ENCODE data around the gene RBPJ.
"Not testable (repeated sequence)": the region's sequence is repeated elsewhere in the genome, so short reads cannot be mapped to it uniquely, and the experiment has no call there.

RBPJ gene

DNA sequence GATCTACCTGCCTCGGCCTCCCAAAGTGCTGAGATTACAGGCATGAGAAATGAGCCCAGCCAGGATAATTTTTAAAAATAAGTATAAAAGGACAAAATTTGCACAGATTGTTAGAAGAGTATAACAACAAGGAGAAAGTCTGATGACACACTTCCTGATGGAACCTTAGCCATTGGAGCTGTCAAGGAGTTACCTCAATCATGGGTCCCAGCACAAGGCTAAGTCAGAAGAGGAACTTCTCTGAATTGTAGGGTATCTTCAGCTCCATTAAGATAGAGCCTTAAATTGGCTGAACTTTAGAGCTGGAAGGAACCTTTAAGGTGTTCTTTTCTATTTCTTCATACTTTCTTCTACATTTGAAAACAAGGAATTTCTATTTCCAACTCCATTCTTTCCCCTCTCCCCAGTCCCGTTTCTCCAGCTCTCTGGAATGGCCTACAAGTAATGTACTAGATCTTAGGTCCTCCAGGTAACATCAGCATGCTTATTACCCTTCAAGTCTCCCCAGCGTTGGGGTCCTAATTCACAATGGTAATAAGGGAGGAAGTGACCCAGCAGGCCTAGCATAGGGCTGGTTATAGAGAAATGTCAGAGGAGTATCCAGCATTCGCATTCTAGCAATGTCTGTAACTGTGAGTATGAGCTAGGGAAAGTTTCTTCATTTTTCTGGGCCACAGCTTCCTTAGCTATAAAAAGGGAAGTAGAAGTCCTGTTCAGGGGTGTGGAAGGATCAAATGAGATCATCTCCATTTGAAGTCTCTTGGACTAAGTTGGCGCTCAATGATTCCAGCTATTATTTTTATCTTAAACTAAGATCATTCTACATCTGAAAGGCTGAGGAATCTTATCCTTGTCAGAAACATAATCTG lies 18.5 kb upstream of the RBPJ start:
- FAIRE-seq (no peak), DNase-seq (ENCODE audit: low spot score) (no peak)

DNA sequence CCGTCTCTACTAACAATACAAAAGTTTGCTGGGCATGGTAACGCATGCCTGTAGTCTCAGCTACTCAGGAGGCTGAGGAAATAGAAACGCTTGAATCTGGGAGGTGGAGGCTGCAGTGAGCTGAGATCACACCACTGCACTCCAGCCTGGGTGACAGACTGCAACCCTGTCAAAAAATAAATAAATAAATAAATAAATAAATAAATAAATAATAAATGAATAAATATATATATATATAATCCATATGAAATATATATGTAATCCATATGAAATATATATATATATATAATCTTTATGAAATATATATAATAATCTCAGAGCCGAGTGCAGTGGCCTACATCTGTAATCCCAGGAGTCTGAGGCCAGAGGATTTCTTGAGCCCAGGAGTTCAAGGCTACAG lies 17.8 kb upstream of the RBPJ start:
- no peak for DNase-seq (ENCODE audit: low spot score)

DNA sequence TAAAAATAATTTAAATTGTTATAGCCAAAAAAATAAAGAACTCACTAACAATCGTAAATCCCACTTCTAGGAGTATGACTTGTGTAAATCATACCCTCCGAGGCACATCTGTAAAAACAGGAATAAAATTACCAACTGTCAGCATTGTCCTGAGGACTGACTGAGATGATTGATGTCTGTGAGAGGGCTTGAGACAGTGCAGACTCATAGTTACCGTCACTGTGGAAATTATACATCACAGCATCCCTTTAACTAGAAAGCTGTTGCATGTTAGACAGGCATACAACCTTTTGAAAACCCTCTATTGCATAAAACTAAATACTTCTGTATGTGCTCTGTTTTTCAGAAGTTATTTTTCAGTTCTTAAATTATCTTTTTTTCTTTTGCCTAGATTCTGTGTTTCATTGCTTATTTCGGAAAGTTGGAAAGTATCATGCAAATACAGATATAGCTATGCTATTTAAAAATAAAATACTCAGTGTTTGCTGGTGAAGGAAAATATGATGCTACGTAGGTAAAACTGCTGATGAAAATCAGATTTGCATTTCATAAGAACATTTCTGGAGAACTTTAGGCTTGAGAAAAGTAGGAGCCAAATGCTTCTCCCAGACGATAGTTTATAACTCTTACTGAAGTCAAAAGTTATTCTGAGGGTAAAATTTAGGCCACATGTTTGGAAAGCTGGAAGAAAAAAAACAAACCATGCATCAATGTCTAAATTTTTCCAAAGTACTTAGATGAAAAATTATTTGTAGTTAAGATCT lies 13.6 kb upstream of the RBPJ start:
- DNase-seq (ENCODE audit: low spot score) (no peak), FAIRE-seq (no peak)

More for the DNA sequence above, 17.8 kb upstream of the RBPJ start:
- no peak for FAIRE-seq

DNA sequence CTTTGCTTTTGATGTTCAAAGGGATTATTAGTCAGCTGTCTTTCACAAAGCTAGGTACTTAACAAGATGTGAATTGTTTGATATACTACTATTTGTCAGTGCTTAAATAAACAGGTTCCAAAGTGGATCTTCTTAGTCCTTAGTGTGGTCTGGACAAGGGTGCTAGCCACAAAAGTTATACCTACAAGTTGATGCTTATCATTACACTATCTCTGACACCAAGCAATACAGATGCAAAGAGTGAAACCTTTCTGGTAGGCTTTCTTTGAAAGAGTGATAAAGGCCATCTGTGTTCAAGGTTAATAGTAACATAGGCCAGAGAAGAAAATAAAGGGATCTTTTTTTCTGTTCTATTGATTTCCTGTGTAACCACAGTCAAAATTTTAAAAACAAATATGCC lies 12.2 kb upstream of the RBPJ start:
- FAIRE-seq (no peak), DNase-seq (ENCODE audit: low spot score) (no peak)

DNA sequence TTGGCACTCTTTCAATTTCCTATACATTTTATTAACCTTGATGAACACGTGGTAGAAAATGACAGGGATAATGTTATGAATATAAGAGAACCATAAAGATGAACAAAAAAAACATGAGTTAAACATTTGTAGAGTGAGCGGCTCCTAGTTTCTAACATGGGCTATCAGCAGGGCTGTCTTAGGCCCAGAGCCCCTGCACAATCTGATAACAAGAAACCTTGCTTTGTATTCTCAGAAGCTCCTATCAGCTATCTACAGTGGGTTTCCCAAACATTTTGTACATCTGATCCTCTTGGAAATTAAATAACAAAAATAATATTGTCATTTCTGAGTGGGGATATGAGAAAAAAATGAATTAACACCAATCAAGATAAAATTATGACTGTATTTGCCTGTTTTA lies 10.6 kb upstream of the RBPJ start:
- DNase-seq (ENCODE audit: low spot score) (no peak), FAIRE-seq (no peak)

DNA sequence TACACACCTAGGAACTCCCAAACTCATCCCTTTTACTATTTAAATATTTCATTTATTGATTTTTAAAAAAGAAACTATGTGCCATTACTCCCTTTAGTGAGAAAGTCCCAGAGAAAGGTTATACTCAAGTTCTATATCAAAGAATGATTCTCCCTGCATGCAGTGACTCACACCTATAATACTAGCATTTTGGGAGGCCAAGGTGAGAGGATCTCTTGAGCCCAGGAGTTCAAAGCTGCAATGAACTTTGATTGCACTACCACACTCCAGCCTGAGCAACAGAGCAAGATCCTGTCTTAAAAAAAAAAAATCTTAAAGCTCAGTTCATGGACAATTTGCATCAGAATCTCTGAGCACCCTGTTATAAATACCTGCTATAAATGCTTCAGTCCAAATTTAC lies 9.2 kb upstream of the RBPJ start:
- no peak for FAIRE-seq

DNA sequence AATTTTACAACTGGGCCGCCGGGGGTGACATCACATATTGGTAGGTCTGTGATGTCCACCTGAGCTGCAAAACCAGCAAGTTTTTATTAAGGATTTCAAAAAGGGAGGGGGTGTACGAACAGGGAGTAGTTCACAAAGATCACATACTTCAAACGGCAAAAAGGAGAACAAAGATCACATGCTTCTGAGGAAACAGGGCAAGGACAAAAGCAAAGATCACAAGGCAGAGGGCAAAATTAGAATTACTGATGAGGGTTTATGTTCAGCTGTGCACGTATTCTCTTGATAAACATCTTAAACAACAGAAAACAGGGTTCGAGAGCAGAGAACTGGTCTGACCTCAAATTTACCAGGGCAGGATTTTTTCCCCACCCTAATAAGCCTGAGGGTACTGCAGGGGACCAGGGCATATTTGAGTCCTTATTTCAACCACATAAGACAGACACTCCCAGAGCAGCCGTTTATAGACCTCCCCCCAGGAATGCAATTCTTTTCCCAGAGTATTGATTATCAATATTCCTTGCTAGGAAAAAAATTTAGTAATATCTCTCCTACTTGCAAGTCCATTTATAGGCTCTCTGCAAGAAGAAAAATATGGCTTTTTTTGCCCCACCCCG lies 5.4 kb upstream of the RBPJ start:
- DNase-seq (ENCODE audit: low spot score); FAIRE-seq: not testable (repeated sequence)

More for the DNA sequence above, 9.2 kb upstream of the RBPJ start:
- DNase-seq (ENCODE audit: low spot score), result no peak

DNA sequence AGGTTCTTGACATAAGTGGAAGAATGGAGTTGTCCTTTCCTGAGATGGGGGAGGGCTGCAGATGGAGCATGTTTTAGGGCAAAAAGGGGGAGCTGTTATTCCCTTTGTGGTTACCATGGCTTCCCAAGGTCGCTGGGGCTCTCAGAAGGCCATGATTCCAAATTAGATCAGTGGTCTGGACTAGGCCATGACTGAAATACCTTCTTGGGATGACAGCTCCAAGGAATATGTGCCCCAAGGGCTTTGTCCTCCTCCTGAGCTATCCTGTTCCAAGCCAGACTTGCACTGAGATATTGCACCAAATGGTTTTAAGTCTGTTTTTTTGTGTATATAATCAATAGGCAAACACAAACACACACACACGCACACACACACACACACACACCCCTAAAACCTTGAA lies 3.0 kb upstream of the RBPJ start:
- DNase-seq (ENCODE audit: low spot score) (no peak), FAIRE-seq (no peak)

DNA sequence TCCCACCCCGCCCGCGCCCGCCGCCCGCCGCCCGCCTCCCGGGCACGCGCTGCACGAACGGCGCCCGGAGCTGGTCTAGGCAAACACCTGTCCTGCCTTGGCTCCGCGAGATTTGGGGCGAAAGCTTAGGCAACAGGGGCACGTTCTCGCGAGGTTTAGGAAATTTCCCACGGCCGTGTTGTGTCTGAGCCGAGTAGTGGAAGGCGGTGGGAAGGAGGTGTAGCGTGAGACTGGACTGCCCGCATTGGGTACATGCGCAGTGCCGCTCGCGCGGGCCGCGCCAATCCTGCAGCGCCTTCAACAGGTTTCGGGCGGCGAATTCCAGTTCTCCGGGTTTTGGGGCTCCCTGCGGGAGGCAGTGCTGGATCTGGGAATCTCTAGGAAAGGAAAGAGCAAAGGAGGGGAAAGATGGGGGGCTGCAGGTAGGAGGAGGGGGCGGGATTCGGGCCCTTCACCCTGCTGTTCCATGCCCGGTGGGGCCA lies 1.3 kb upstream of the RBPJ start:
- DNase-seq (ENCODE audit: low spot score) (peak; percentile 98), FAIRE-seq (peak; percentile 75)

DNA sequence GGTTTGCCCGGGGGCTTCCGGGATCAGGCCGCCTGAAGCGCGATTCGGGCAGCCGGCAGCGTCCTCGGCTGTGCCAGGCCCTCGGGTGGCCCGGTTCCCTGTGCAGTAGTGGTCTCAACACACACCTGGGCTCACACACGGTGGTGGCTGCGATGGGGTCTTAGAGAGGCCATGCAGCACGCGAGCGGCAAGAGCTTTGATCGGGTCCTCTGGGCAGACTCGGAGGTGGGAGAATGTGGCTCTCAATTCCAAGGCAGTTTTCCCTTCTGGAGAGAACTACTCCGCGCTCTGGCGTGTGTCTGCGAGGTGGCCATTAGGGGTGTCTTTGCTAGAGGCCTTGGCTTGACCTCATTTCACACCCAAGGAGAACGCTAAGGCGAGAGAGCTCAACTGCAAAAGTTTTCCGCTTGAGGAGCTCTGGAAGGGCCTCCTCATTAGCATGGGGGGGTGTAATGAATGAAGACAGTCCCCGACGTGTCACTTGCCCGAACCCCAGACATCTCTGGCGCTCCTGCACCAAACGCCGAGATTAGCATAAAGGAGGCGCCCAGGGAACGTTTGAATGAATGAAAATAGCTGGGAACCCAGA lies 771 bp upstream of the RBPJ start:
- DNase-seq (ENCODE audit: low spot score), result no peak
- FAIRE-seq, result no peak

DNA sequence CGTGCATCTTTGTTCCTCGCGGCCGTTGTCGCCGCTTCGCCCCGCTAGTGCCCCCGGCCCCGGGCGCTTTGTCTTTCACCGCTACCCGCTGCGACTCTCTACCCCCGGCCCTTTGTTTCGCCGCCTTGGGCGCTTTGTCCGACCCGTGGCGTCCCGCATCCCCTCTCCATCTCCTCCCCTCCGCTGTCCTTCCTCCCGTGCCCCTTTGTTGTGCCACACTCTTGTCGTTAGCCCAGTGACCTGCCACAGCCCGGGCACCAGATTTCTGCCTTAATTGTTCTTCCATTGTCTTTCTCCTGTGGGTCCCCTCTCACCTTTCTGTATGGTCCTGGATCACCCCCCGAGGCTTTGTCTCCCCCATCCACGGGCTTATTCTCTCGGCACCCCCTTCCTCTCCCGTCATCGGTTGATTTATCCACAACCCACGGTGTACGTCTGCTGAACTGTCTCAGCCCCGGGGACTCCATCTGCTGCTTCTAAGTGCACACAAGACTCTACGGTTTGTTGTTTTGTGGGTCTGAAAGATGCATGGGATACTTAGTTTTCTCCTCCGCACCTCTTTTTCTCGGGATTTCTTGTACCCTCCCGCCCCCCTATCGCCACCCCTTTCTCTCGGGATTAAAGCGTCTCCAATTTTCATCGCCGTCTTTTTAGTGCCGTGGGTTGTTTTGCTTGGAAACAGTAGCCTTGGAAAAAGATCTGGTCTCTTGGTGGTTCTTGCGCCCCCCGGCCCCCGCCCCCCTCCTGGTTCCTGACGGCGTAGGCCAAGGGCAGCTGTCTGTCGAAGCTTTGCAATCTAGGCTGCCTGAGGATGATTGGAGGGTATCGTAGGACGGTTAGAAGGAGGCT lies 783 bp downstream of the RBPJ start:
- FAIRE-seq (no peak), DNase-seq (ENCODE audit: low spot score) (no peak)

DNA sequence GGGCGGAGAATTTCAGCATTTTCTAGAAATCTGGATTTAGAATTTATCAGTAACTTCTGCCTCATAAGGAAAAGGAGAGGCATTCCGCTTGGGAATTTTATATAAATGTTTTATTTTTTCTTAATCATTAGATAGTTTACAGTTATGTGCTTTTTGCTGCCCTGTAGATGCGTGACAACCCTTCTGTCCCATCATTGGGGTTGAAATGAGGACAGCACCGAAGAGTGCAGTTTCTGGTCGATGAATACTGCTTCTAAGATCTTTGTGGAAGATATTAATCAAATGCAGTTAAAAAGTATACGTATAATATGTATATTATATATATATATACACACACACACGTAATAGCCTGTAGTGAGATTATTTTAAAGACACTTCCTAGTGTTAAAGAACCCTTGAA lies 1.5 kb downstream of the RBPJ start:
- FAIRE-seq (no peak), DNase-seq (ENCODE audit: low spot score) (no peak)

DNA sequence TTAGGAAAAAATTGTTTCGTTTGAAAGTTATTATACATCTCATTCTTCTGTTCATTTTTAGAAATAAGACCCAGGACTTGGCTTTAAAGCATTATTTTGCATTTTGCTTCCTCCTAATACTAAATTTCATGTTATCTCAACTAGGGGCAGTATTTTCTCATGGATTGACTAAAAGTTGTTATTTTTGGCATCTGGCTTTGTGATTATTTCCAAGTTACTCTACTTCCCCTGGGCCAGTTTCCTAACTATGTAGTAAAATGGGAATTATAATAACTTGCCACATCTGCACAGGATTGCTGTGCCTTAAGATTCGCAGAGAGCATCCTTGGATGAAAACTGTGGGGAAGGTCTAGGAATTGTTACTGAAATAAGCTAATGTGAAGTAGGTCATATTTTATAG lies 3.0 kb downstream of the RBPJ start:
- FAIRE-seq (no peak), DNase-seq (ENCODE audit: low spot score) (no peak)

DNA sequence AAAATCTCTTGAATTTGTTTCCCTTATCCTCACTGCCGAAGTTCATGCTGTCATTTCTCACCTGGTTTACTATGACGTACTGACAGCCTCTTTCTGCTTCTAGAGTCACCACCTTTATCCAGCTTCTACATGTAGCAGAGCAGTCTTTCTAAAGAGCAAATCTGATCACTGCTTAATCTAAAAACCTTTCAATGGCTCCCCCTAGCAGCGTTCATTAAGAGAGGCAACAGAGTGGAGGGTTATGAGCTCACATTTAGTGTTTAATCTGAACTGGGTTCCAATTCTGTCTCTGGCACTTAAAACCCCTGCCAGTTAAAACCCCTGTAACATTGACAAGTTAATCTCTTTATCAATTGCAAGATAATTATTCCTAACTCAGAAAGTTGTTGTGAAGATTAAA lies 4.4 kb downstream of the RBPJ start:
- no peak for FAIRE-seq

DNA sequence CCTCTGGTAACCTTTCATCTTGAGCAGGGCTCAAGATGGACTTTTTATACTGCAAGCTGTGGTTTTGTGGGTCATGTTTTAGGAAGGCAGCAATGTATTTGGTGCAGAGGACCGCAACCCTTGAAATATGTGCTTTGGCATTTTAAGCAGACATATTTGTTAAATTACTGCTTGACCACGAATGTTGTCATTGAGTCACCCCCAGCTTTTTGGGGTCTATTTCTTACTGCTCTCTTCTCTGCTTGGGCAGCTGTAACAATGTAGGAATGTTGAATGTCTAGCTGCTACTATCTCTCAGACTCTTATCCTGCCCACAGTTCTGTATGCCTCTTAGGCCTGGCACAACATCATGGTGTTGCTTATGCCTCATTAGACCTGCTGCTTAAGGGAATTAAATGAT lies 6.0 kb downstream of the RBPJ start:
- DNase-seq (ENCODE audit: low spot score), result peak; percentile 91
- FAIRE-seq, result peak; percentile 95

More for the DNA sequence above, 4.4 kb downstream of the RBPJ start:
- DNase-seq (ENCODE audit: low spot score), result no peak

DNA sequence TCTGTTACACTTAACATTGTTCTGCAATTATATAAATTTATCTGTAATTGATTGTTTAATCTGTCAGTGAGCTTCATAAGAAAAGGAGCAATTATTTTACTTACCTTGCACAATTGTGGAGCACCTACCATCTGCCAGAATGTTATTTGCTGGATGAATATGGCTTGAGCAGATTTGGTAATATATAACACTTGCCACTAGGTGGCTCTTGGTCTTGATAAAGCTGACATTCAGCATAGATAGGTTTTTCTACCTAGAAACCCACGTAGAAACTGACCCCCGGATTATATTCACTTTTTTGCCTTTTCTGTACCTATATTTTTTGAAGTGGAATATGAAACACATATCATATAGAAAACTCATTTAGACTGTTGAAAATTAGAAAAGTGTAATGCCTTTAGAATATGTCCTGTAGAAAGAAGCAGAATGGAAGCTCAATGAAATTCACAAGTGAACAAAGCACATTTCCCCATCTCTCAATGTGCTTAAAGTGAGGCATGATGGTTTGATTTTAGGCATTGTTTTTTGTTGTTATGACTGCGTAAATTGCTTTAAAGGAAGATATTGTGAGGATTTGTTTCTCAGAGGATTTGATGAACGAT lies 9.5 kb downstream of the RBPJ start:
- FAIRE-seq (peak; percentile 78), DNase-seq (ENCODE audit: low spot score) (peak; percentile 56)

DNA sequence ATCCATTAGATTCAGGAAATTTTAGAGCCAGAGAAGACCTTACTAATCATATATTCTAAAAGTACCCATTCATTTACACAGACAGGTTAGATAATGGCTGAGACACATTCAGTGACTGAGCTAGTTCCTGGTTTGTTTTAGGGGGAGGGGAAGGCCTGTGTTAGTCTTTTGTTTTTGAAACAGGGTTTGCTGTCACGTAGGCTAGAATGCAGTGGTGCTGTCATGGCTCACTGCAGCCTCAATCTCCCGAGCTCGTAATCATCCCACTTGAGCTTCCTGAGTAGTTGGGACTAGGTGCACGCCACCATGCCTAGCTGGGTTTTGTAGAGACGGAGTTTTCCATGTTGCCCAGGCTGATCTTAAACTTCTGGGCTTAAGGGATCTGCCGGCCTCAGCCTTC lies 10.1 kb downstream of the RBPJ start:
- FAIRE-seq (peak; percentile 84), DNase-seq (ENCODE audit: low spot score) (peak; percentile 77)

DNA sequence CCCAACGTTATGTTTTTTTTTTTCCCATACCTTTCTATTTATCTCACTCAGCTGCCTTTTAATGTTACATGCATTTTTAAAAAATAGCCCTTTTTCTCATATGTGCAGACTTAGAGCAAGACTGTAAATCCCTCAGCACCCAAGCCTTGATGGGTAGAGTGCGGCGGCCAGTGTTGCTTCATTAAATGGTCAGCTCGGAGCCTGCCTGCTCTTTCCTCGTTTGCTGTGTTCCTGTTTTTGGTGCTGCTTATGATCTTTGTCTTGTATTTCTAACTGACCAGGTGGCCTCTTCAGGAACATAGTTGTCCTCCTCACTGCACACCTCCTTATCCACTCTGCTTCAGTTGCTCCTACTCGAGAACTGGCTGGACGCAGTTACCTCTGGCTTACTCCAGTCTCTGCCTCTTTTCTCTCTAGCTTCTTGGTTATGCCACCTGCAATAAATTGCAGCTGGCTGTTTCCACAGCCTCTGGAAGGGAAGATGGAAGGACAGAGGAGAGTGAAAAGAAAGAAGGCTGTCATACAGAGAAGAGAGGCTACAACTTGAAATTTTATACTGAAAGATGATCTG lies 10.7 kb downstream of the RBPJ start:
- FAIRE-seq, result no peak

DNA sequence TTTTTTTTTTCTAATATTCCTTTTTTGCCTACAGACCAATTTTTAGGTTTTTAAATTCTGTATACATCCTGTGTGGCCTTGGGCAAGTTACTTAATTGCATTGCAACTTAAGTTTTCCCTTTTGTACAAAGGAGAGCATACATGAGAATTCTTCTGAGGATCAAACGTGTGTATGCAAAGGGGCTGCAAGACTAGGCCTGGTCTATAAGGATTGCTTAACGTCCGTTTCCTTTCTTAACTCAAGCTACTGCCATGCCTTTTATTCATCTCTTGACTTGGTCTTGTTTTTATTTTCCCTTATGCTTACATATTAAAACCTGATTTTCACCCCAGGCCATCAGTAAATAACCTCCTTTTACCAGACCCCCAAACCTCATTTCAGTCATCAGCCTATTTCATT lies 13.6 kb downstream of the RBPJ start:
- no peak for FAIRE-seq
- no peak for DNase-seq (ENCODE audit: low spot score)

More for the DNA sequence above, 10.7 kb downstream of the RBPJ start:
- no peak for DNase-seq (ENCODE audit: low spot score)

DNA sequence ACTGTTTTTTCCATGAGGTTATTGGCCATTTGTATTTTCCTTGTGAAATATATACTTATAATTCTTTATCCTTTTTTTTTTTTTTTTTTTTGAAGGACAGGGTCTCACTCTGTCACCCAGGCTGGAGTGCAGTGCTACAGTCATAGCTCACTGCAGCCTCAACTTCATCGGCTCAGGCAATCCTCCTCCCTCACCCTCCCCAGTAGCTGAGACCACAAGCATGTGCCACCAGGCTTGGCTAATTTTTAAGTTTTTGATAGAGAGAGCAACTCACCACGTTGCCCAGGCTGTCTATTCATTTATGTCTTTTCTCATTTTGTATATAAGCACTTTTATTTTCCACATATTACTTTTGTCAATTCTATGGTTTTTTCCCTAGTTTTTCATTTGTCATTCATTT lies 16.8 kb downstream of the RBPJ start:
- FAIRE-seq, result peak; percentile 81
- peak; percentile 22 for DNase-seq (ENCODE audit: low spot score)
